Fibroblast of pulmonary artery (primary cell): Measurements from ENCODE around the gene TREML4.

Experiments used
- DNase-seq: peaks from one replicate; pipeline ENCODE4 v3.0.0-alpha.2; 2010; ENCODE audit warnings: low read depth
- H3K4me3 ChIP-seq: replicated peaks from 2 replicates; pipeline ENCODE4 v1.5.1; 2011; ENCODE audit warnings: low read depth, mild to moderate bottlenecking, control low read depth, low read length, moderate library complexity
- CTCF ChIP-seq: IDR thresholded peaks from 2 replicates; pipeline ENCODE4 v1.5.1; 2011; ENCODE audit warnings: mild to moderate bottlenecking, control low read depth, low read length, inconsistent platforms; ENCODE audit errors: missing control alignments

Gene TREML4

GRCh38 chr6:41272591-41273240 lies 44.6 kb downstream of the TREML4 start:
- TF ChIP-seq CTCF: no peak
- no peak overlapping the region for H3K4me3 ChIP-seq
- DNase-seq: no peak

- TF ChIP-seq CTCF: no peak
- H3K4me3 ChIP-seq: no peak overlapping the region
- DNase-seq: no peak
These were observed 45.6 kb downstream of the TREML4 start for GRCh38 chr6:41273714-41274113.

DNA sequence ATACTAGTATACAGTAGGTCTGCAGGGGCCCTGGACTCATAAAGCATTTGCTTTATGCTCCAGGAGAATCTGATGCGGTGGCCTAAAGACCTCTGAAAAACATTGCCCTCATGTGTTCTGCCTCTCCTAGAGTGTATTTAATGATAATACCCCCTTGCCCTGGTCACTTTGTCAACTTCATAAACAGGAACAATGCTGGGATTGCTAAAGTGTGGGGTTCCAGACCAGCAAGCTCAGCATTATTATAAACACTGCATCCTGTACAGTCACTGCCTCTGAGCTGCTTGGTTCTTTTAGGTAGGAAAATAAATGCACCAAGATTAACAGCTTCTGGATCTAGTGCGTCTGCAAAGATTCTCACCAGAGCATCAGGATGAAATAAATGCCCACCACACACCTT lies 46.1 kb downstream of the TREML4 start:
- no peak for TF ChIP-seq CTCF
- DNase-seq: no peak
- no peak overlapping the region for H3K4me3 ChIP-seq

DNA sequence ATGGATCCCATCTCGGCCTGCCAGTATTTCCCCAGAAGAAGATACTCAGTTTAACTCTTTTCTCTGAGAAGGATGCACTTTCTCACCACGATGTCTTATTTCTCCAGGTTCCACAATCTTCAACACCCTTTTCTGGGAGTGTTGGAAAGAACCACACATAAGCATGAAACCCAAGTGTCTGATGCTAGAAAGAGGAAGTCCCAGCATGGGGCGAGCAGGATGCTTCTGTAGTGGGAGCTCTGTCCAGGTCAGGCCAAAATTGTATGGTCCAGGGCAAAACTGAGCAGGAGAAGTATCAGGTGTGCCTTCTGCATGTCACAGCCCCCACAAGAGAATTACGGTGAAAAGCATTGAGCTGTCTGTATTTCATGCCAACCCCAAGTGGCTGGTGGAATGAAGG lies 47.3 kb downstream of the TREML4 start:
- no peak overlapping the region for H3K4me3 ChIP-seq
- no peak for TF ChIP-seq CTCF
- no peak for DNase-seq

DNA sequence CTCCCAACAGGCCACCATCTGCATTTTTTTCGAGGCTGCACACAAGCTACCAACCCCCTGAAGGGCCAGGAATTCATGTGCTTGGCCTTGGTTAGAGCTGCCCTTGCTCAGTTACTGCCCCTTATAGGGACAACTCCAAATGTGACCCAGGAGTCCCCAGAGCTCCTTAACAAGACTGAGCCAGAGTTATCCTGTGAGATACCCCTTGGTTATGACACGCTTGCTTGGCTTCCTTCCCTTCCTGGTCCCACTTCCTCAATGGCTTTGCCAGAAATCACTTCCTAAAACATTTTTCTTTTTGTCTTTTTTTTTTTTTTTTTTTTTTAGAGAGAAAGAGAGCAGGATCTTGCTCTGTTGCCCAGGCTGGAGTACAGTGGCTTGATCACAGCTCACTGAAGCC lies 49.5 kb downstream of the TREML4 start:
- TF ChIP-seq CTCF: no peak
- no peak for DNase-seq
- no peak overlapping the region for H3K4me3 ChIP-seq

DNA sequence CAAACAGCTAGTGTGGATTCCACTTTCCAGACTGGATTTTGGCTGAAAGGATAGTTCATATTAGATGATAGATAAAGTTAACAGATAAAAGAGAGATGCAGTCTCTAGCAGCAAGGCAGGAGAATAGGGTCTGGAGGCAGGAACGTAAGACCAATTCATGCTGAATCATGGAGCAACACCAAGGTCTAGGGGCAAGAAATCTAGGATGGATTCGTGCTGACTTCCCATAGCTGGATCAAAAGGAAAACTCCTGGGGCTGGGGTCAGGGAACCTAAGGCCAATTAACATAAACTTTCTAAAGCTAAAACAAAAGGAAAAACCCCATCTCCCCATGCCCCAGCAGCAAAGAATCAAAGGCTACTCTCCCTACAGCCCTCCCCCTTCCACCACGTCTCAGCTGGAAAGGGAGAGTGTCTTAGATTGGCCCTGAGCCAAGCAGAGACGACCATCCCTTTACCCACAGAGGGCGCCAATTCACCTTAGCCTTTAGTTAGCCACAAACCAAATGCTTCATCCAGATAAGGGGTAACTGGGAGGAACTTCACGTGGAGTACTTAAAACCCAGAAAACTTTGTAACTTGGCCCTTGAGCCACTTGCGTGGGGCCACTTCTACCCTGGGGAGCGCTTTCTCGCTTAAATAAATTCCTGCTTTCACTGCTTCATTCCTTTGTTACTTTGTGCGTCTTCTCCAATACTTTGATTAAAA lies 50.7 kb downstream of the TREML4 start:
- DNase-seq: peak; percentile 79
- H3K4me3 ChIP-seq: no peak overlapping the region
- TF ChIP-seq CTCF: peak; percentile 65
